ENCODE data around the gene GAL3ST2.

The GAL3ST2 gene

GRCh38 chr2:241763551-241764274, 12.9 kb upstream of the GAL3ST2 start:
- in situ Hi-C loops (cut with MboI; ENCODE audit: low pct_unique_long_range_greater_than_20kb, low sequenced_read_pairs): no loop called here
- no peak for DNase-seq

GRCh38 chr2:241764275-241765241, 12.1 kb upstream of the GAL3ST2 start:
- in situ Hi-C loops (cut with MboI; ENCODE audit: low pct_unique_long_range_greater_than_20kb, low sequenced_read_pairs): no loop called here
- DNase-seq: no peak

GRCh38 chr2:241767464-241768250, 9.0 kb upstream of the GAL3ST2 start:
- no peak for DNase-seq
- in situ Hi-C loops (cut with MboI; ENCODE audit: low pct_unique_long_range_greater_than_20kb, low sequenced_read_pairs): no loop called here

GRCh38 chr2:241768251-241768711, 8.3 kb upstream of the GAL3ST2 start:
- DNase-seq: no peak
- in situ Hi-C loops (cut with MboI; ENCODE audit: low pct_unique_long_range_greater_than_20kb, low sequenced_read_pairs): no loop called here

GRCh38 chr2:241768850-241769249, 7.8 kb upstream of the GAL3ST2 start:
- no peak for DNase-seq

GRCh38 chr2:241769819-241770184, 6.8 kb upstream of the GAL3ST2 start:
- in situ Hi-C loops (cut with MboI; ENCODE audit: low pct_unique_long_range_greater_than_20kb, low sequenced_read_pairs): no loop called here
- no peak for DNase-seq

More at GRCh38 chr2:241768850-241769249, 7.8 kb upstream of the GAL3ST2 start:
- in situ Hi-C loops (cut with MboI; ENCODE audit: low pct_unique_long_range_greater_than_20kb, low sequenced_read_pairs): no loop called here

GRCh38 chr2:241770185-241770935, 6.3 kb upstream of the GAL3ST2 start:
- in situ Hi-C loops (cut with MboI; ENCODE audit: low pct_unique_long_range_greater_than_20kb, low sequenced_read_pairs): no loop called here
- DNase-seq: no peak

GRCh38 chr2:241770936-241771285, 5.7 kb upstream of the GAL3ST2 start:
- in situ Hi-C loops (cut with MboI; ENCODE audit: low pct_unique_long_range_greater_than_20kb, low sequenced_read_pairs): no loop called here
- no peak for DNase-seq

- DNase-seq: no peak
- in situ Hi-C loops (cut with MboI; ENCODE audit: low pct_unique_long_range_greater_than_20kb, low sequenced_read_pairs): no loop called here
Measured at GRCh38 chr2:241771286-241772062, 5.1 kb upstream of the GAL3ST2 start.

GRCh38 chr2:241772063-241772499, 4.5 kb upstream of the GAL3ST2 start:
- no peak for DNase-seq

GRCh38 chr2:241773511-241774418, 2.9 kb upstream of the GAL3ST2 start:
- in situ Hi-C loops (cut with MboI; ENCODE audit: low pct_unique_long_range_greater_than_20kb, low sequenced_read_pairs): no loop called here
- no peak for DNase-seq

More at GRCh38 chr2:241772063-241772499, 4.5 kb upstream of the GAL3ST2 start:
- in situ Hi-C loops (cut with MboI; ENCODE audit: low pct_unique_long_range_greater_than_20kb, low sequenced_read_pairs): no loop called here

- in situ Hi-C loops (cut with MboI; ENCODE audit: low pct_unique_long_range_greater_than_20kb, low sequenced_read_pairs): no loop called here
- DNase-seq: no peak
Measured at GRCh38 chr2:241774419-241775222, 2.0 kb upstream of the GAL3ST2 start.

GRCh38 chr2:241775223-241776177, 1.1 kb upstream of the GAL3ST2 start:
- no peak for DNase-seq
- in situ Hi-C loops (cut with MboI; ENCODE audit: low pct_unique_long_range_greater_than_20kb, low sequenced_read_pairs): no loop called here

- in situ Hi-C loops (cut with MboI; ENCODE audit: low pct_unique_long_range_greater_than_20kb, low sequenced_read_pairs): no loop called here
Measured at GRCh38 chr2:241777170-241777685, 606 bp downstream of the GAL3ST2 start.

More at GRCh38 chr2:241777170-241777685, 606 bp downstream of the GAL3ST2 start:
- no peak for DNase-seq

Data from KBM-7 (cell line).